GM15510 (cell line): ENCODE data around the gene LCOR.

ENCODE experiments used
- POLR2A ChIP-seq: IDR thresholded peaks from 3 replicates; pipeline ENCODE4 v1.6.1; 2011; ENCODE audit warnings: borderline replicate concordance; ENCODE audit not compliant: insufficient read length; ENCODE audit errors: extremely low read depth

LCOR gene

GRCh38 chr10:97018251-97019212 is 186.4 kb downstream of the LCOR start:
- TF ChIP-seq POLR2A = no peak

- TF ChIP-seq POLR2A = no peak
Measured at GRCh38 chr10:97019213-97019844, 187.2 kb downstream of the LCOR start.

- no peak for TF ChIP-seq POLR2A
Measured at GRCh38 chr10:97020452-97021400, 188.6 kb downstream of the LCOR start.

GRCh38 chr10:97022616-97023015 is 190.5 kb downstream of the LCOR start:
- no peak for TF ChIP-seq POLR2A

GRCh38 chr10:97023401-97024167 is 191.5 kb downstream of the LCOR start:
- no peak for TF ChIP-seq POLR2A

GRCh38 chr10:97024168-97025073 is 192.3 kb downstream of the LCOR start:
- no peak for TF ChIP-seq POLR2A

- TF ChIP-seq POLR2A = no peak
Measured at GRCh38 chr10:97025613-97026242, 193.6 kb downstream of the LCOR start.

- no peak for TF ChIP-seq POLR2A
Measured at GRCh38 chr10:97028126-97028831, 196.2 kb downstream of the LCOR start.

- TF ChIP-seq POLR2A = no peak
Measured at GRCh38 chr10:97028832-97029178, 196.7 kb downstream of the LCOR start.

- no peak for TF ChIP-seq POLR2A
Measured at GRCh38 chr10:97029271-97029670, 197.2 kb downstream of the LCOR start.

GRCh38 chr10:97030894-97031293 is 198.8 kb downstream of the LCOR start:
- TF ChIP-seq POLR2A = no peak

- no peak for TF ChIP-seq POLR2A
Measured at GRCh38 chr10:97031459-97031858, 199.4 kb downstream of the LCOR start.
